NCI-H1105 treated with DMSO at 0.1 percent for 48 hours (cell line): ENCODE results near the gene BAD.
A peak's percentile ranks its signal among the peaks of the same experiment; 100 is the strongest.
"Not testable (repeated sequence)": the region's sequence is repeated elsewhere in the genome, so short reads cannot be mapped to it uniquely, and the experiment has no call there.

Source experiments
- DNase-seq: peaks from one replicate; lab custom pipeline; 2025; lab: John Stamatoyannopoulos, UW

Gene BAD

DNA sequence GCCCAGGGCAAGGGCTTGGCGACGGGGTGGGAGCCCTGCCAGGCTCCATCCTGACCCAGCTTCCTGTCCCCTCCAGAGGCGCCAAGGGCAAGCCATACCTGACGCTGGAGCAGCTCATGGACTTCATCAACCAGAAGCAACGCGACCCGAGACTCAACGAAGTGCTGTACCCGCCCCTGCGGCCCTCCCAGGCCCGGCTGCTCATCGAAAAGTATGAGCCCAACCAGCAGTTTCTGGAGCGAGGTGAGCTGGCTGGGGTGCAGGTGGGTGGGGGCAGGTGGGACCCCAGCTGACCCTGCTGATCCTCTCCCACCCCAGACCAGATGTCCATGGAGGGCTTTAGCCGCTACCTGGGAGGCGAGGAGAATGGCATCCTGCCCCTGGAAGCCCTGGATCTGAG, 28.2 kb downstream of the BAD start:
- no peak for DNase-seq

DNA sequence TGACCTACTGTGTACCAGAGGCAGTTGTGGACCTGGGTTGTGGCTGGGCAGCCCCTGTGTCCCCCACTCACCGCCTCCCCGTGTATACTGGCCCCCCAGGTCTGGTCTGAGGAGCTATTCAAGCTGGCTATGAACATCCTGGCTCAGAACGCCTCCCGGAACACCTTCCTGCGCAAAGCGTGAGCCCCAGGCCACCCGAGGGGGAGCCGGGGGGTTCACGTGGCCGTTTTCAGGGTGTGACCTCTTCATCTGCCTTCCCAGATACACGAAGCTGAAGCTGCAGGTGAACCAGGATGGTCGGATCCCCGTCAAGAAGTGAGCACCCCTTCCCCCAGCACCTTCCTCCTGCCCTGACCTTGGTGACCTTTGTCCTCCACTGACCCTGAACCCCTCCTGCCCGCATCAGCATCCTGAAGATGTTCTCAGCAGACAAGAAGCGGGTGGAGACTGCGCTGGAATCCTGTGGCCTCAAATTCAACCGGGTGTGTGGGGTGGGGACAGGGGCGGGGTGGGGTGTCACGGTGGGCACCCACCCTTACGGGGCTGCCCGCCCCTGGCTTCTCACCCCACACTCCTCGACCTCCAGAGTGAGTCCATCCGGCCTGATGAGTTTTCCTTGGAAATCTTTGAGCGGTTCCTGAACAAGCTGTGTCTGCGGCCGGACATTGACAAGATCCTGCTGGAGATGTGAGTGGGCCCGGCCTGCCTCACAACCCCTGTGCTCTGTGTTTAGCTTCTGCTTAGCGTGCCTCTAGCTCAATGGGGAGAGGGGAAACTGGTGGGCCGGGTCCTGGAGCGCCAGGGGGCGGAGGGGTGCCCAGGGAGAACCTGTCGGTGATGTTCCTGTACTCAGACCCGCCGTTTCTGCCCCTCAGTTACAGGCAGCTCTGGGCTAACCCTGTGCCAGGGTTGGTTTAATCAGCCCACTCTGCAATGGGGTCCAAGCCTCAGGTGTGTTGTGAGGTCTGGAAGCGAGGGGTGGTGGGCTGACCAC, 29.0 kb downstream of the BAD start:
- DNase-seq = no peak

DNA sequence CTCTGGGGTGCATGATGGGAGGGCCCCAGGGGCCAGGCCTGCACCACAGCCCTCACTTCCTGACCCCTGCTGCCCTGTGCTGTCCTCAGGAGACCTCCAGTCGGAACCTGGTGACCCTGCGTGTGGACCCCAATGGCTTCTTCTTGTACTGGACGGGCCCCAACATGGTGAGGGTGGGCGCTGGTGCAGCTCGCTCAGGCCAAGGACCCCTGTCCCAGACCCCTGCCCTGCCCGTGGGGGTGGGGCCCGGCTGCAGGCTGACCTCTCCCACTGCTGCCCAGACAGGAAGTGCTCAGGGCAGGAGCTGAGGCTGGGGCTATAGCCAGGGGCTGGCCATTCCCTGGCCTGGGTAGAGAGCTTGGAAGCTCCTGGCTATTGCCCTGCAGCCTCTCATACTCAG, 30.1 kb downstream of the BAD start:
- no peak for DNase-seq

DNA sequence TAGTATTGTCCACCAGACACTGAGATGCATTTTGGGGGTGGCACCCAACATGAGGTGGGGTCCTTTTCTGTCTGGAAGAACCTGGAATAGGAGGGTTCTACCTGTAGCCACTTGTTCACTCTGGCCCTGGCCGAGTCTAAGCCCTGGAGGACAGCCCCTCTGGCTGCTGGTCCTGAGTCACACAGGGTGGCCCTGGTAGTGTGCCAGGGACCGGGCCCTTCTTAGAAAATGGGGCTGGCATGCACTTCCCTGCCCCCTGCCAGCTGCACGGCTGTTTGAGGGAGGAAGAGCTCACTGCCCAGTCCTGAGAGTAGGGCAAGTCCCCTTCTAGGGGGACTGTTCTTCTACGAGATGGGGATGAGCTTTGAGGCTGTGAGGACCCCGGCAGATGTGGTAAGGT, 31.0 kb downstream of the BAD start:
- DNase-seq = no peak

DNA sequence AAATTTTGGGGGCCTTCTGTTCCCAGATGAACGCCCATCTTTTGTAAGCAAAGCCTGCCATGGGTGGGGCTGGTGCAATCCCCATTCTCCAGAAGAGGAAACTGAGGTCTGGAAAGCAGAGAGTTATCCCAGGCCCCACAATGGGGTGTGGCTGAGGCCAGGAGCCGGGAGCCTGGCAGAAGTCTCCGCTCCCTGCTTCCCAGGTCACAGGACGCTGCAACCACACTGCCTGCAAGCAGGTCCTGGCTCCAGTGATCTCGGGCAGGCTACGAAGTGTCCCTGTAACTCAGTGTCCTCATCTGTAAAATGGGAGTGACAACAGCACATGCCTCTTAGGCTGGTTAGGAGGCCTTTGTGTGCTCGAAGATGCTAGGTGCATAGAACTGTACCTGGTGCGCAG, 31.4 kb downstream of the BAD start:
- DNase-seq = no peak

DNA sequence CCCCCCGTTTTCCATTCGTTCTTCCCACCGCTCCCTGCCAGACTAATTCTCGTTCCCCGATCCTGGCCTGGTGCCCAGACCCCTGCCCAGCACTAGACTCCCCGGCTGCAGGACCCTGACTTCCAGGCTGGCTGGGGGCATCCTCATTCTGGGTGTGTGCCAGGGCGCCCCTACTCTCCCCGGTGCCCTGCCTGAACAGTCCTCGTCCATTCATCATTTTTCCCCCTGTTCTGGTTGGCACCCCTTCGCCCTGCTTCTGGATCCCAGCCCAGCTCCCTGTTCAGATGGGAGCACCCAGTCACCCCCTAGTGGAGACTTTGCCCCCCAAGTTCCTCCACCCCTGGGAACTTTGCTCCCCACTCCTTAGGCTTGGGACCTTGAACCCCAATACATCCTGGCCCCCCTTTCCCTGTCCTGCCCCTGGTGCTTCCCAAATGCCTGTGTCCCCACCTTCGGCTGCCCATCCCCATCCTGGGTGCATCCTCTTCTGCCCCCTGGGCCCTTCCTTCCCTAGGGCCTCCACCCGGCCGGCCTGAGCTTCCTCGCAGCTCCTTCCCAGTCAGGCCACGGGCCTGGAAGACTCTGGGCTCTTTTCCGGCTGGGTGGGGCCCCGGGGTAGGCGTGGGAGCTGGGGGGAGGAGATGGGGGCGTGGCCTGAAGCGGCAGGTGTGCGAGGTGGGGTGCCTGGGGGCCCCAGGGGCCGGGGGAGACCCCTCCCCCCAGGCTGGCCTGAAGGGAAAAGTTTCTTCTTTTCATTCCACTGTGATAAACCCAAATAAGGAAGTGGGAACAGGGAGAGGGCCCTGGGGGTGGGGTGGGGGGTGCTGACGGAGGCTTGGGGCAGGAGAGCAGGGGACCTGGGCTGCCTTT, 32.2 kb downstream of the BAD start:
- DNase-seq = peak; percentile 5

GRCh38 chr11:64251753-64252002, 32.8 kb downstream of the BAD start:
- no peak for DNase-seq

DNA sequence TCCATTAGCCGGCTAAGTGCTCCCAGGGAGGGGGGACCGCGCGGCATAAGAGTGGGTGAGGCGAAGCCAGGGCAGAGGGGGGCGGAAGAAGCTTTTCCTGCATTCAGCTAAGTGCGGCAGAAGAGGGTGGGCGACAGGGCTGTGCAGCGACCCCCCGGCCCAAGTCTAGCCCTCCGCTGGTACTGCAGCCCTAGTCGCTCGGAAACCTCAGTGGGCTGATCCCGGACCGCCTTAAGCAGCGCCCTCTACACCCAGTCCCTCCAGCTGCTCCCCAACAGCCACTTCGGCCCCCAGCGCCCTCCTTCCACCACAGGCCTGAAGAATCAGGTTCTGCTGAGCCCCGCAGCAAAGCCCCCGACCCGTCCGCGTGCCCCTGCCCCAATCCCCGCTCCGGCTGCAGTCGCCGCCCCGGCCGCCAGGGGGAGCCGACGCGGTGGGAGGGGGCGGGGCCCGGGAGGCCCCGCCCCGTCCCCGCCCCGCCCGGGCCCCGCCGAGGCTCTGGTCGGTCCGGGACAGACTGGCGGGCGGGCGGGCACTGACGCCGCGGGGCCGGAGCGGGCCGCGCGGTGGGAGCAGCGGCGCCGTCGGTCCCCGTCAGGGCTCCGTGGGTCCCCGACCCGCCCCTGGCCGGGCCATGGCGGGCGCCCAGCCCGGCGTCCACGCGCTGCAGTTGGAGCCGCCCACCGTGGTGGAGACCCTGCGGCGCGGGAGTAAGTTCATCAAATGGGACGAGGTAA, 33.3 kb downstream of the BAD start, which contains the start of gene PLCB3:
PLCB3 (plus strand) TSS at position 515 of the 737 bp plus-strand sequence; CDS start at position 635, 120 bp downstream.
- peak; percentile 42 for DNase-seq

DNA sequence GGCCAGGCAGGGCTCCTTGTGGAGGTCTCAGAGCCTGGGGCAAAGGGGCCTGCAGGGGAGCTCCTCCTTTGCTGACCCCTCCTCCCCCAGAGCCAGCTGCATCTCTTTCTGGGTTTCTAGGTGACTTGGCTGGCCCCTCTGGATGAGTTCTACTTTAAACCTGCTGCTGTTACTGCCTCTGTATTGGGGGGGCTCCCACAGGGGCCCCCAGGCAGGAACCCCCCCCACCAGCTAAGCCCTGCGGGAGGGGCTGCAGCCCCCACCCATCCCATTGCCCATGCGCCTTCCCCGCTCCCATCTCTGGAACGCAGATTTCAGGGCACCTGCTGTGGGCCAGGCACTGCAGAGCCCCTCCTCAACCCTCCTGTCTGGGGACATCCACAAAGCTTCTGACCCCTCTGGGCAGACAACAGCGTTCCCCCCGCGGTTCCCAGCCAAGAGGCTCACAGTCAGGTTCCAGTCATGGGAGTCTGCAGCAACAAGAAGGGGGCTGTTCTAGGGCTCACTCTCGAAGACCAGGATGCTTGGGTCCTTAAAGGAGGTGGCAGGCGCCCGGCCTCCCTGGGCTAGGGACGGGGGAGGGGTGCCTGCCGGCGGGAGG, 34.0 kb downstream of the BAD start:
- no peak for DNase-seq

DNA sequence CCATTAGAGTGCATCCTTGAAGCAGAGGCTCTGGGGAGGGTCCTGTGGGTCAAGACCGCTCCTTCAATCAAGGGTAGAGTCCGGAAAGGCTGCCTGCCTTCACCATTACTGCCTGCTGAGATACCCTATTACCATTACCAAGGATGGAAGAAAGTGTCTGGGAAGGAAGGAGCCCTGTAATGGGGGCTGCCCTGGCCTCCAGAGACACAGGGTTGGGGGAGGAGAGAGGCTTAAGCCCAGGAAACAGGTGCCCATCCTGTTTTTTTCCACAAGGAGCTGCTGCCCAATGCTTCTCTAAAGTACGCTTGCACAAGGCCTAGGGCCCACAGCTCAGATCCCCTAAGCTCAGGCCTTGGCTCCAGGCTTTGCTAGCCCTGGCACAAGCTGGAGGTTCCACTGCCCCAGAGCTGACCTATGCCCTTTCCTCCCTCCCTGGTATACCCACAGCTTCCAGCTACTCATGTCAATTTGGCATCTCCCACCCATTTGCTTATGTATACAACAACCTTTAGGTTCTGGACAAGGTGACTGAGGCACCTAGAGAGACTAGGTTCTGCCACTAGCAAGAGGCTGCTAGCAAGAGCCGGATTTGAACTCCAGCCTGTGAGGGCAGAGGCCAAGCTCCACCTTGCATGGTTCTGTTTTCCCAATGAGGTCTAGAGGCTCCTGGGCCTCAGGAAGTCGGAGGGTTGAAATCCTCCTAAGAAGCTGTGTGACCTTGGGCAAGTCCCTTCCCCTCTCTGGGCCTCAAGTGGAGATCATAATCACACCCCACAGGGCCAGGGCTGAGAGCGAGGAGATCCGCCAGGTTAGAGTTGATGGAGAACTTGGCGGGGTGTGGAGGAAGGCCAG, 34.7 kb downstream of the BAD start:
- DNase-seq = no peak

GRCh38 chr11:64249038-64249437, 35.4 kb downstream of the BAD start:
- DNase-seq = no peak

GRCh38 chr11:64248578-64248977, 35.9 kb downstream of the BAD start:
- no peak for DNase-seq

- DNase-seq = no peak
Observed at GRCh38 chr11:64247729-64248531, 36.5 kb downstream of the BAD start.

- peak; percentile 69 for DNase-seq
Observed at GRCh38 chr11:64246871-64247728, 37.4 kb downstream of the BAD start, which contains the start of gene PPP1R14B. PPP1R14B (minus strand) TSS chr11:64246943; CDS start chr11:64246673, 270 bp downstream.

- not testable (repeated sequence) for DNase-seq
Observed at GRCh38 chr11:64246621-64246870, 37.9 kb downstream of the BAD start.

- peak; percentile 31 for DNase-seq
Observed at GRCh38 chr11:64245797-64246620, 38.5 kb downstream of the BAD start.

- no peak for DNase-seq
Observed at GRCh38 chr11:64245401-64245796, 39.1 kb downstream of the BAD start.

- DNase-seq = no peak
Observed at GRCh38 chr11:64244966-64245365, 39.5 kb downstream of the BAD start.
